ENCODE measurements around the gene ARSK.

GRCh38 chr5:95543017-95543705 is 11.7 kb upstream of the ARSK start:
- TF ChIP-seq, protein P1, sequence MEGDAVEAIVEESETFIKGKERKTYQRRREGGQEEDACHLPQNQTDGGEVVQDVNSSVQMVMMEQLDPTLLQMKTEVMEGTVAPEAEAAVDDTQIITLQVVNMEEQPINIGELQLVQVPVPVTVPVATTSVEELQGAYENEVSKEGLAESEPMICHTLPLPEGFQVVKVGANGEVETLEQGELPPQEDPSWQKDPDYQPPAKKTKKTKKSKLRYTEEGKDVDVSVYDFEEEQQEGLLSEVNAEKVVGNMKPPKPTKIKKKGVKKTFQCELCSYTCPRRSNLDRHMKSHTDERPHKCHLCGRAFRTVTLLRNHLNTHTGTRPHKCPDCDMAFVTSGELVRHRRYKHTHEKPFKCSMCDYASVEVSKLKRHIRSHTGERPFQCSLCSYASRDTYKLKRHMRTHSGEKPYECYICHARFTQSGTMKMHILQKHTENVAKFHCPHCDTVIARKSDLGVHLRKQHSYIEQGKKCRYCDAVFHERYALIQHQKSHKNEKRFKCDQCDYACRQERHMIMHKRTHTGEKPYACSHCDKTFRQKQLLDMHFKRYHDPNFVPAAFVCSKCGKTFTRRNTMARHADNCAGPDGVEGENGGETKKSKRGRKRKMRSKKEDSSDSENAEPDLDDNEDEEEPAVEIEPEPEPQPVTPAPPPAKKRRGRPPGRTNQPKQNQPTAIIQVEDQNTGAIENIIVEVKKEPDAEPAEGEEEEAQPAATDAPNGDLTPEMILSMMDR (IDR thresholded peaks at IDR 0.05), result no peak
- TF ChIP-seq, protein P2, sequence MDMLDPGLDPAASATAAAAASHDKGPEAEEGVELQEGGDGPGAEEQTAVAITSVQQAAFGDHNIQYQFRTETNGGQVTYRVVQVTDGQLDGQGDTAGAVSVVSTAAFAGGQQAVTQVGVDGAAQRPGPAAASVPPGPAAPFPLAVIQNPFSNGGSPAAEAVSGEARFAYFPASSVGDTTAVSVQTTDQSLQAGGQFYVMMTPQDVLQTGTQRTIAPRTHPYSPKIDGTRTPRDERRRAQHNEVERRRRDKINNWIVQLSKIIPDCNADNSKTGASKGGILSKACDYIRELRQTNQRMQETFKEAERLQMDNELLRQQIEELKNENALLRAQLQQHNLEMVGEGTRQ (IDR thresholded peaks at IDR 0.05; ENCODE audit: borderline replicate concordance, low read depth, low read length), result no peak
- TF ChIP-seq GABPA (IDR thresholded peaks at IDR 0.05; ENCODE audit: low read depth) (no peak), NRF1 (IDR thresholded peaks at IDR 0.05; ENCODE audit: low read depth, low read length) (no peak)
- TF ChIP-seq, protein P3, sequence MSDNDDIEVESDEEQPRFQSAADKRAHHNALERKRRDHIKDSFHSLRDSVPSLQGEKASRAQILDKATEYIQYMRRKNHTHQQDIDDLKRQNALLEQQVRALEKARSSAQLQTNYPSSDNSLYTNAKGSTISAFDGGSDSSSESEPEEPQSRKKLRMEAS (IDR thresholded peaks at IDR 0.05; ENCODE audit: low read depth), result no peak

Data from SK-N-SH (cell line).